HCT116 (cell line): Measurements from ENCODE around the gene KIFC1. TPM values are rescaled to one million over a fixed set of nuclear protein-coding genes. Genes with fewer than 3 reads are reported as not detected.

ENCODE experiments used
- ATAC-seq: fragments of 200-7000 bp; cut with Tn5 transposase; 2 replicates; pipeline ENCODE4 v1.9.1; 2020; ENCODE audit warnings: mild to moderate bottlenecking, moderate library complexity
- BruUV-seq: library from RNA; stranded (reverse); fragments of 400-500 nt; replicated peaks from 2 replicates; lab custom pipeline; 2021; lab: Mats Ljungman, UMichigan
- CTCF ChIA-PET: fragments of 300-600 bp; sonication (Branson Sonifier 250); formaldehyde crosslinking; loops from one replicate; lab custom pipeline; 2021; ENCODE audit warnings: antibody characterized with exemption; lab: Charles Lee
- POLR2A ChIA-PET: fragments of 300-600, 350-600 bp; sonication (Branson Sonifier 250); formaldehyde crosslinking; loops from one replicate; lab custom pipeline; 2021; ENCODE audit warnings: antibody characterized with exemption; lab: Charles Lee
- RAD21 ChIA-PET, 2 experiments: fragments of 300-600 bp; sonication (Branson Sonifier 250); formaldehyde crosslinking; loops; one replicate each; lab custom pipeline; 2023; ENCODE audit warnings: low total read pairs in 2 of 2; ENCODE audit not compliant: uncharacterized antibody in 2 of 2, unreplicated experiment in 2 of 2, low non-redundant PET in 1 of 2; lab: Charles Lee
- DNase-seq: peaks from one replicate; pipeline ENCODE4 v3.0.0-alpha.2; 2010; ENCODE audit warnings: low read depth, low spot score
- H2AFZ ChIP-seq: fragments of 200-600 bp; shearing (Covaris generic), sonication (generic); 2 replicates; pipeline ENCODE4 v1.6.1; 2017; ENCODE audit warnings: low read depth, mixed run types, mixed read lengths, antibody characterized with exemption, low read length; ENCODE audit not compliant: poor library complexity, severe bottlenecking
- H3K27ac ChIP-seq: 2 replicates; pipeline ENCODE4 v1.5.1; 2012; ENCODE audit warnings: low read depth, low read length
- H3K27me3 ChIP-seq: fragments of 200-600 bp; sonication (generic); 2 replicates; pipeline ENCODE4 v1.6.1; 2016; ENCODE audit warnings: mixed run types, low read length, mixed read lengths; ENCODE audit not compliant: insufficient read depth
- H3K36me3 ChIP-seq, 2 experiments: fragments of 200-500 bp in 1 of 2; fragments of 200-600 bp in 1 of 2; sonication (Bioruptor generic) in 1 of 2; sonication (generic) in 1 of 2; 2 replicates each; pipeline versions ENCODE4 v1.5.1 to v1.6.1; 2014 to 2016; ENCODE audit warnings: low read length in 2 of 2, inconsistent platforms in 1 of 2, mixed read lengths in 1 of 2, mixed run types in 1 of 2; ENCODE audit not compliant: insufficient read depth in 2 of 2, control insufficient read depth in 1 of 2
- H3K4me1 ChIP-seq, 2 experiments: fragments of 200-600 bp in 1 of 2; sonication (generic) in 1 of 2; 2 replicates each; pipeline versions ENCODE4 v1.5.1 to v1.6.1; 2012 to 2017; ENCODE audit warnings: low read length in 2 of 2, inconsistent platforms in 1 of 2, mild to moderate bottlenecking in 1 of 2, mixed read lengths in 1 of 2, mixed run types in 1 of 2, moderate library complexity in 1 of 2; ENCODE audit not compliant: insufficient read depth in 2 of 2, control insufficient read depth in 1 of 2
- H3K4me2 ChIP-seq: fragments of 200-600 bp; sonication (generic); 2 replicates; pipeline ENCODE4 v1.6.1; 2017; ENCODE audit warnings: mixed run types, low read length, mixed read lengths
- H3K4me3 ChIP-seq, 2 experiments: fragments of 200-600 bp in 1 of 2; sonication (generic) in 1 of 2; replicated peaks in 1 of 2; 2 replicates each; pipeline ENCODE4 v1.5.1; 2011 to 2016; ENCODE audit warnings: low read length in 2 of 2, control low read depth in 1 of 2, low read depth in 1 of 2, mild to moderate bottlenecking in 1 of 2, mixed read lengths in 1 of 2, mixed run types in 1 of 2
- H3K79me2 ChIP-seq: fragments of 200-600 bp; sonication (generic); 2 replicates; pipeline ENCODE4 v1.6.1; 2017; ENCODE audit warnings: mild to moderate bottlenecking, mixed run types, low read length, moderate library complexity, mixed read lengths; ENCODE audit not compliant: insufficient read depth
- H3K9ac ChIP-seq: fragments of 200-600 bp; sonication (generic); 2 replicates; pipeline ENCODE4 v1.6.1; 2016; ENCODE audit warnings: low read length, mixed read lengths
- H3K9me2 ChIP-seq: fragments of 200-600 bp; sonication (generic), shearing (Covaris generic); 2 replicates; pipeline ENCODE4 v1.6.1; 2017; ENCODE audit warnings: mixed run types, mild to moderate bottlenecking, moderate library complexity; ENCODE audit not compliant: insufficient read depth
- H3K9me3 ChIP-seq, 2 experiments: fragments of 200-500 bp in 1 of 2; fragments of 200-600 bp in 1 of 2; sonication (Bioruptor generic) in 1 of 2; sonication (generic) in 1 of 2; 2 replicates each; pipeline ENCODE4 v1.6.1; 2014 to 2017; ENCODE audit warnings: low read length in 2 of 2, mixed read lengths in 2 of 2, inconsistent platforms in 1 of 2, low read depth in 1 of 2, mild to moderate bottlenecking in 1 of 2, mixed run types in 1 of 2, moderate library complexity in 1 of 2; ENCODE audit not compliant: control insufficient read depth in 1 of 2, insufficient read depth in 1 of 2
- H4K20me1 ChIP-seq: fragments of 200-600 bp; sonication (generic), shearing (Covaris generic); 2 replicates; pipeline ENCODE4 v1.6.1; 2017; ENCODE audit warnings: mixed run types, mild to moderate bottlenecking, moderate library complexity; ENCODE audit not compliant: insufficient read depth
- ATF3 ChIP-seq: IDR thresholded peaks from 2 replicates; pipeline ENCODE4 v1.6.1; 2012
- CBX3 ChIP-seq: IDR thresholded peaks from 2 replicates; pipeline ENCODE4 v1.6.1; 2012; ENCODE audit warnings: low read depth
- CTCF ChIP-seq, 3 experiments: fragments of 200-600 bp in 1 of 3; sonication (generic) in 1 of 3; IDR thresholded peaks in 2 of 3; conservative IDR thresholded peaks in 1 of 3; 2 replicates each; pipeline ENCODE4 v1.5.1; 2012 to 2017; ENCODE audit warnings: low read depth in 2 of 3, low read length in 2 of 3, antibody characterized with exemption in 1 of 3, borderline replicate concordance in 1 of 3, control low read depth in 1 of 3, mild to moderate bottlenecking in 1 of 3, mixed read lengths in 1 of 3, mixed run types in 1 of 3, moderate library complexity in 1 of 3; ENCODE audit not compliant: insufficient read depth in 1 of 3
- EGR1 ChIP-seq: IDR thresholded peaks from 2 replicates; pipeline ENCODE4 v1.6.1; 2012; ENCODE audit warnings: low read depth
- ELF1 ChIP-seq: IDR thresholded peaks from 2 replicates; pipeline ENCODE4 v1.6.1; 2012; ENCODE audit warnings: low read depth, borderline replicate concordance
- EZH2 ChIP-seq: fragments of 200-600 bp; sonication (generic); IDR thresholded peaks from 2 replicates; pipeline ENCODE4 v1.6.1; 2017; ENCODE audit warnings: antibody characterized with exemption, mixed run types
- FOSL1 ChIP-seq: IDR thresholded peaks from 2 replicates; pipeline ENCODE4 v1.6.1; 2012; ENCODE audit warnings: low read depth
- JUND ChIP-seq: IDR thresholded peaks from 2 replicates; pipeline ENCODE4 v1.6.1; 2012
- MAX ChIP-seq: IDR thresholded peaks from 2 replicates; pipeline ENCODE4 v1.6.1; 2012
- POLR2A ChIP-seq: IDR thresholded peaks from 2 replicates; pipeline ENCODE4 v1.7.0; 2011; ENCODE audit warnings: borderline replicate concordance; ENCODE audit not compliant: insufficient read depth, insufficient read length; ENCODE audit errors: extremely low read depth
- POLR2AphosphoS5 ChIP-seq: IDR thresholded peaks from 2 replicates; pipeline ENCODE4 v1.6.1; 2011; ENCODE audit warnings: mild to moderate bottlenecking, low read depth, low read length, moderate library complexity
- REST ChIP-seq: IDR thresholded peaks from 2 replicates; pipeline ENCODE4 v1.6.1; 2012; ENCODE audit warnings: low read depth
- SP1 ChIP-seq: IDR thresholded peaks from 2 replicates; pipeline ENCODE4 v1.6.1; 2012; ENCODE audit warnings: low read depth
- SRF ChIP-seq: IDR thresholded peaks from 2 replicates; pipeline ENCODE4 v1.6.1; 2012; ENCODE audit warnings: low read depth
- TCF7L2 ChIP-seq: IDR thresholded peaks from 2 replicates; pipeline ENCODE4 v1.7.0; 2011; ENCODE audit warnings: borderline replicate concordance, inconsistent platforms; ENCODE audit not compliant: insufficient read depth, insufficient read length; ENCODE audit errors: extremely low read depth
- YY1 ChIP-seq: IDR thresholded peaks from 2 replicates; pipeline ENCODE4 v1.6.1; 2011; ENCODE audit warnings: low read length, low read depth, moderate library complexity, mild to moderate bottlenecking; ENCODE audit not compliant: insufficient replicate concordance; ENCODE audit errors: extremely low read depth
- ZNF274 ChIP-seq: fragments of 200-500 bp; sonication (Bioruptor generic); IDR thresholded peaks from 2 replicates; pipeline ENCODE4 v1.6.1; 2014; ENCODE audit warnings: mild to moderate bottlenecking, low read depth, low read length, inconsistent platforms
- intact Hi-C: fragments of 100-400 bp; cut with micrococcal nuclease; formaldehyde crosslinking; loops from 2 replicates; pipeline ENCODE4 v1.10.0; 2022
- total RNA-seq: library from RNA; stranded (reverse); gene quantifications from one replicate; pipeline ENCODE4 v1.2.1, GENCODE V29; 2021; ENCODE audit not compliant: unreplicated experiment

The KIFC1 gene
- total RNA-seq, 1 experiment from 2014 or later, result 84.7 TPM

- H3K9me2 ChIP-seq, result no peaks in the 10 kb centered on the region
- no peak overlapping the region for H2AFZ ChIP-seq
- H3K9ac ChIP-seq, result no peak overlapping the region
- TF ChIP-seq CBX3, result no peak
- TF ChIP-seq ELF1, result no peak
- TF ChIP-seq CTCF (IDR thresholded peaks at IDR 0.05 in 2 of 3, conservative IDR thresholded peaks at IDR 0.05 in 1 of 3; ENCODE audit: borderline replicate concordance in 1 of 3, insufficient read depth in 1 of 3, low read depth in 2 of 3, low read length in 2 of 3), result no peak
- no peak for TF ChIP-seq SP1
- TF ChIP-seq FOSL1, result no peak
- no peak for TF ChIP-seq REST
- TF ChIP-seq POLR2AphosphoS5, result no peak
- no peak for TF ChIP-seq EZH2
- no peak for TF ChIP-seq MAX
- TF ChIP-seq SRF, result no peak
- TF ChIP-seq EGR1, result no peak
- TF ChIP-seq ATF3, result no peak
- TF ChIP-seq YY1, result no peak
- TF ChIP-seq POLR2A, result no peak
- no peak for TF ChIP-seq ZNF274
- no peak for TF ChIP-seq TCF7L2
- no peak for TF ChIP-seq JUND
- ChIA-PET RAD21 (no interaction called here), POLR2A (no interaction called here), CTCF (no interaction called here)
- H3K27me3 ChIP-seq, result no peaks in the 10 kb centered on the region
- no peak overlapping the region for H3K4me3 ChIP-seq
- H3K79me2 ChIP-seq, result peaks cover 15% of the 10 kb centered on the region
- ATAC-seq, result no peak
- H4K20me1 ChIP-seq, result no peaks in the 10 kb centered on the region
- no peaks in the 10 kb centered on the region for H3K9me3 ChIP-seq
- no peak overlapping the region for H3K4me2 ChIP-seq
- peaks cover 15 to 45% of the 10 kb centered on the region in 2 experiments for H3K4me1 ChIP-seq
- BruUV-seq, result no TSS peak
- H3K36me3 ChIP-seq, result no peaks in the 10 kb centered on the region
- H3K27ac ChIP-seq, result no peak overlapping the region
- no peak for DNase-seq
- intact Hi-C loops, result no loop called here
These were observed 29.7 kb downstream of the KIFC1 start for GRCh38 chr6:33421344-33421643.
